CMK (cell line): Measurements from ENCODE around the gene BCKDHB.

ENCODE experiments used
- DNase-seq: peaks from one replicate; pipeline ENCODE4 v3.0.0-alpha.2; 2010; ENCODE audit warnings: low read depth

Gene BCKDHB

GRCh38 chr6:80263585-80263984, 157.1 kb downstream of the BCKDHB start:
- no peak for DNase-seq

GRCh38 chr6:80268865-80269730, 162.6 kb downstream of the BCKDHB start:
- DNase-seq: no peak

GRCh38 chr6:80271074-80271473, 164.6 kb downstream of the BCKDHB start:
- no peak for DNase-seq

- no peak for DNase-seq
Observed at GRCh38 chr6:80272988-80273387, 166.5 kb downstream of the BCKDHB start.

DNA sequence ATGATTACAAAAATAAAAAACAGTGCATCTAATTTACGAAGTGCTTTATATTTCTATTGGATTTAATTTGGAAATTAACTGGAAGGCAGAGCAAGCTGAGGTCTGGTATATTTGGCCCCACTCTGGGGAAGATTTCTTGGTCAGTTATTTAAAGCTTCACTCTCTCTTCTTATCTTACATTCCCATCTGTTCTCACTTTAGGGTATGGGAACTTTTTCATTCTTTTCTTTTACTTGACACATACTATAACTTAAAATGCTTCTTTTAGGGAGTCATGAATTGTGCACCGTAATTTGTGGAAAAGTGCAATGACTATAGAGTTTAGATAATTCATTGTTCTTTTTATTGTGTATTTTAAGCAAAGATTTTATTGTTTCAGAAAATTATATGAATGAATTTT, 170.4 kb downstream of the BCKDHB start:
- DNase-seq: no peak

DNA sequence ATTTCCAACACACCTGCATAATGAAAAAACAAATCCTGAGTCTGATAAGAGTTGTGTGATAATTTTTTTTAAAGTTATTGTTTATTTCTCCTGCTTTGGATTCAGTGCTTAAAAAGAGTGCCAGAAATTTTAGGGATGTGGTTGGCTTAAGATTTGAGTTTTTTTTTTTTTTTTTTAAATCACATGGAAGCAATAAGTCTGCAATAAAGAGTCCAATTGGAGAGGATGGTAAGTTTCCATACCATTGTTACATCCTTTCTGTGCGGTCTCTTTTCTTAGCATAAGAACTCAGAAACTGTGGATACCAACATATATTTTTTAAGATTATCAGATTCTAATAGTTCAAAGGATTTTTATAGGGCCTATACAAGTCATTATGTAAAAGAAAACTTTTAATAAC, 171.0 kb downstream of the BCKDHB start:
- no peak for DNase-seq

- DNase-seq: no peak
Observed at GRCh38 chr6:80280262-80281010, 174.0 kb downstream of the BCKDHB start.

DNA sequence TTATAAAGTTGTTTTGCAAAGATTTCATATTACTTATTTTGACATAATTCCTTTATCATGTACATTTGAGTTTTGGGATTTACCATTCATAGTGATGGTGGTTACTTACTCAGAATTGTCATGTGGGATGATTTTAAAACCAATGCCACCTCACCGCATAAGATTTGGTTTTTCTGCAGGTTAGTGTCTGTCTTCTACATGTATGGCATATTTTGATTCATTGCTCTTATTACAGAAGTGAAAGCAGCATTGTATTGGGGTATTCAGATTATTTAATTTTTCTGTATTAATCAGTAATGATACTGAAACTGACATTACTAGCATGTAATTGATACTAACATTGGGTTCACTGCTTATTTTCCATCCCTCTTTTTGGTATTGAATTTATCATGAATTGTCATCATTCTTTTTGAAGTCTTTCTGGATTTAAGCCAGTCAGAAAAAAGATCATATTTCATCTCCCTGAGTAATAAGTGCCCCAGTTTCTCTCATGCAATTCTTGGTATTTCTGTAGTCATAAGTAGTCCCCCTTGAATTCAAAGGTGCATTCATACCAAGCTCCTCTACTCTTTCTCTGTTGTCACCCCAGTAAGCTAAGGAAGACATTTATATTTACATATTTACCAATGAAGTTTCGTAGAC, 176.6 kb downstream of the BCKDHB start:
- no peak for DNase-seq

DNA sequence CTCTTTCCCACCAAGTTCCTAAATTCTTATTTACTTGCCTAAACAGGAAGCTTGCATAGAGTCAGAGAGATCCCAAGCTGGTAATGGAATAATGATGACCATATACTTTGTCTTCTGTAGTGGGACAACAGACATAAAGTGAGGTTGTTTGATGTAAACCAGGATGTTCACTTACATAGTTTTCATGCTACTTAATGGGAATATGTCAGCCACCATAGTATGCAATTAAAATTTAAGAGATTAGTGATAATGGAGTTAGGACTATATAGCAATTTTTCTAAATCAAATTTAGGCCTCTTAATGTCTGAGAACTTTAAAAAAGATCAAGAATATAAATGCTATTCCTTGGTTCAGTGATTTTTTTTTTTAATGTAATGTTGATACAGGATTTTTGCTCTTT, 180.6 kb downstream of the BCKDHB start:
- DNase-seq: no peak

GRCh38 chr6:80287607-80288006, 181.1 kb downstream of the BCKDHB start:
- no peak for DNase-seq

DNA sequence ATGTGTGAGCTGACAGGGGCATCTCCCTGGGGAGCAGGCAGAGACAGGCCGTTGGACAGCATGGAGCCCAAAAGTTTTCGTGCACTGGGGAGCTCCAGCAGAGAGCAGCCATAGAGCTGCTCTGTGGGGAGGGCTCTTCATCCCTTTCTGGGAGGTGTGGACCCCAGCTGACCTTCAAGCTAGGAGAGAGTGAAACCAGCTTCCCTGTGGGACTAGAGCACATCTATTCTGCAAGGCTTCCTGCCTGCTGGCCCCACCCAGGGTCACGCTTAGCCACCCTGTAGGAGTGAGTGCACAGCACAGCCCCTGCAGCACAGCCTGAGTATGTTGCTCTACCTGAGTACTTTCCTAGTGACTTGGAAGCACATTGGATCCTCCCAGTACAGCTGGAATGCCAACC, 183.3 kb downstream of the BCKDHB start:
- DNase-seq: no peak

GRCh38 chr6:80294531-80294930, 188.1 kb downstream of the BCKDHB start:
- peak; percentile 52 for DNase-seq

GRCh38 chr6:80302716-80303115, 196.2 kb downstream of the BCKDHB start:
- no peak for DNase-seq

DNA sequence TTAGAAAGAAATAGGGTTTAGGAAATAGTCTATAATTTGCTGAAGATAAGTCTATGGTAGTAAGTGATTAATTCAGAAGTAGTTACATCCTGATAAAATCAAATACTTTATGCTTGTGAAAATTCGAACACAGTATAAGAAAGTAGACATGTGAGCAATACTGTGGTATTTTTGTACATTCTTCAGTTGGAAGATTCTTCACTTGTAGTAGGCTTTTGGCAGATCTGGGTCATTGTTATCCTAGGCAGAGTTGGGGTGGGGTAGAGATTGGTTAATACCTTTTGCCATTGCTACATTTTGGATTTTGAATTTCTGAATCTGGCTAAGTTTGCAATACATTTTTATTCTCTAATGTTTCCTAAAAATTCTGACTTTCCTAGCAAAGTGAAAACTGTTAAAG, 197.5 kb downstream of the BCKDHB start:
- no peak for DNase-seq

DNA sequence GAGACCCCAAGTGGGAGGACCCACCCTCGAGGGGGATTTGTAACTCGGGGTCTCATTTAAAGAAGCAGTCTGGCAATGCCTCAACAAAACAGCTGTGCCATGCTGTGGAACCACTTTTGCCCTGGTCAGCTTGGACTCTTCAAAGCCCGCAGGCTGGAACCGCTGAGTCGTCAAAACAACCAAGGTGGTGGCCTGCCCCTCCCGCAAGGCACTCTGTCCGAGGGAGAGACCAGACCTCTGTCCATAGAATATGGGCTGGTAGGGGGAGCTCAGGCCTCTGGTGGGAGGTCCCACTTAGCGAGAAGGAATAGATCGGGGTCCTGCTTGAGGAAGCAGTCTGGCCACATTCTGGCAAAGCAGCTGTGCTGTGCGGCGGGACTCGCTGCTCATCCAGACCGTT, 208.1 kb downstream of the BCKDHB start:
- no peak for DNase-seq

DNA sequence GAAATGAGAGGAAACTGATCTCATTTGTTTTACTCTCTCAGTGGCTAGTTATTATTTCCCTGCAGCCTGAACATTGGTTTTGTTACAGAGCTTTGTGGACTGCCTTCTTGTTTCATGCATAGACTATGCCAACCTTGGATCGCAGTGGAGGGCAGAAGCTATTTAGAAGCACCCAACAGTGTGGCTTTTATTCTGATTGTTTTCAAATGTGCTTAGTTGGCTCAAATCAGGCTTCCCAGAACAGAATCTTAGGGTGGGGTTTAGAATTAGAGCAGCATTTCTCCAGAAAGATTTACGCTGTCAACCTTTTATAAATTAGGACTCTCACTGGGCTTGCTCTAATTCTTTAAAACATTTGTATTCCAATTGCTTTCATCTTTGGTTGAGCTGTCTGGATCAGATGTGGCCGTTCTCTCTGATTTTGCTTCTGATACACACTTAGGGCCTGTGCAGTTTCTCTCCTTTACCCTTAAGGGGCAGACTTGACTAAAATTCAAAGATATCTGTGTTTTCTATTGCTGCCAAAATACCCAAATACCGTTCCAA, 210.3 kb downstream of the BCKDHB start:
- DNase-seq: no peak

DNA sequence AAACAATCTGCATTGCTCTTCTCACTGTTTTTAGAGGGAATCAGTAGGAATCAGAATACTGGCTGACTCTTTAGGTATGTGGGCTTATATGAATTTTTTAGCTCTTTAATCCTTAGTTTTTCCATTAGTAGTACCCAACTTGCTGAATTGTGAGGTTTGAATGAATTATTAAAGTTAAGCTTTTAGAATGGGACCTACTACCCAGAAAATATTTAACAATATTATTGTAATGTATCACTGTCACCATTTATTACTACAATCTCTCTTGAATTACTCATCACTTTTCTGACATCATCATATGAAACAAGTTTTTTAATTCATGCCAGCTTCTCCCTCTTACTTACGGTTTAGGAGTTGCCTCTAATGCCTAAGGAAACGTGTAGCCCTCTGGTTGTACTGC, 212.7 kb downstream of the BCKDHB start:
- no peak for DNase-seq

- no peak for DNase-seq
Observed at GRCh38 chr6:80321011-80321410, 214.5 kb downstream of the BCKDHB start.

DNA sequence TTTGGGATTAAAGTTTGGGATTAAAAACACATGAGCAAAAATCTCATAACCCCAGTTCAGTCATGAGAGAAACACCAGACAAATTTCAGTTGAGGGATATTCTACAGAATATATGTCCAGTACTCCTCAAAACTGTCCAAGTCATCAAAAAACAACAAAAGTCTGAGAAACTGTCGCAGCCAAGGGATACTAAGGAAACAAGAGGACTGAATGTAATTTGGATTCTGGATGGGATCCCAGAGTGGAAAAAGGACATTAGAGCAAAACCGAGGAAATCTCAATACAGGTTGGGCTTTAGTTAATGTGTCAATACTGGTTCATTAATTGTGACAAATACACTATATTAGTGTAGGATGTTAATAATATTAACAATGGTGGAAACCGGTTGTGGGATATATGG, 219.3 kb downstream of the BCKDHB start:
- no peak for DNase-seq

GRCh38 chr6:80328652-80329051, 222.2 kb downstream of the BCKDHB start:
- no peak for DNase-seq

GRCh38 chr6:80329496-80329895, 223.0 kb downstream of the BCKDHB start:
- no peak for DNase-seq

DNA sequence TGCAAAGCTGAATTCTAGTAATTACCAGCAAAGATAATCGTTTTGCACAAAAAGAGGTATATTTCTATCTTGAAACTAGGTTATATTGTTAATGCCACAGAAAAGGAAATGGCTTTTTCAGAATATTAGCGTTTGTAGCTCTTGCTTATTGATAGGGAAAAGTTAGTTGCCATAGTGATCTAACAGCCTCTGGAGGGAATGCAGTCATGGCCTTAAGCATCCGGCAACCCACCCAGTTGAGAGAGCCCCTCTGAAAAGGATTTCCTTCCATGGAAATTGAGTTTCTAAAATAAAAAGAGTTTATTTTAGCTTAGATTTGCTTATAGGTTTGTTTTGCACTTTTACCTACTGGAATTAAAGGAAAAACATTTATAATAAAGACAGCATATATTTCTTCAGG, 224.5 kb downstream of the BCKDHB start:
- DNase-seq: no peak

GRCh38 chr6:80331522-80331921, 225.1 kb downstream of the BCKDHB start:
- DNase-seq: no peak
